Panc1 (cell line): ENCODE results near the gene LRRC8E. TPM values are rescaled to one million over a fixed set of nuclear protein-coding genes. Genes with fewer than 3 reads are reported as not detected.

Experiments
- ATAC-seq: fragments of 200-7000 bp; cut with Tn5 transposase; 2 replicates; pipeline ENCODE4 v1.9.1; 2020; ENCODE audit warnings: mild to moderate bottlenecking, moderate library complexity
- BruUV-seq: library from RNA; stranded (reverse); fragments of 400-500 nt; replicated peaks from 2 replicates; lab custom pipeline; 2021; lab: Mats Ljungman, UMichigan
- CTCF ChIA-PET: fragments of 300-600 bp; sonication (Branson Sonifier 250); formaldehyde crosslinking; loops from one replicate; lab custom pipeline; 2022; ENCODE audit warnings: antibody characterized with exemption; lab: Charles Lee
- POLR2A ChIA-PET: fragments of 300-600 bp; sonication (Branson Sonifier 250); formaldehyde crosslinking; loops from one replicate; lab custom pipeline; 2022; ENCODE audit warnings: antibody characterized with exemption; lab: Charles Lee
- DNase-seq: peaks from one replicate; pipeline ENCODE4 v3.0.0-alpha.2; 2010; ENCODE audit warnings: low read depth, low spot score
- H3K27ac ChIP-seq: 2 replicates; pipeline ENCODE4 v1.5.1; 2011; ENCODE audit warnings: mild to moderate bottlenecking, low read length, inconsistent platforms
- H3K27me3 ChIP-seq: fragments of 200-500 bp; sonication (Bioruptor generic); 2 replicates; pipeline ENCODE4 v1.6.0; 2014; ENCODE audit warnings: low read length, inconsistent platforms; ENCODE audit not compliant: control insufficient read depth, insufficient read depth
- H3K36me3 ChIP-seq: fragments of 200-500 bp; sonication (Bioruptor generic); 2 replicates; pipeline ENCODE4 v1.5.1; 2014; ENCODE audit warnings: inconsistent platforms, mild to moderate bottlenecking, low read length, moderate library complexity; ENCODE audit not compliant: control insufficient read depth, insufficient read depth
- H3K4me1 ChIP-seq: 2 replicates; pipeline ENCODE4 v1.5.1; 2011; ENCODE audit warnings: inconsistent platforms, mild to moderate bottlenecking, low read length, moderate library complexity; ENCODE audit not compliant: control insufficient read depth, insufficient read depth
- H3K4me3 ChIP-seq, 2 experiments: 2 replicates each; pipeline ENCODE4 v1.5.1; 2011 to 2012; ENCODE audit warnings: low read depth in 2 of 2, low read length in 2 of 2, mild to moderate bottlenecking in 2 of 2, inconsistent platforms in 1 of 2, moderate library complexity in 1 of 2
- H3K9me3 ChIP-seq: fragments of 200-500 bp; sonication (Bioruptor generic); 2 replicates; pipeline ENCODE4 v1.5.1; 2014; ENCODE audit warnings: low read depth, mild to moderate bottlenecking, inconsistent platforms, low read length, moderate library complexity; ENCODE audit not compliant: control insufficient read depth, insufficient read depth
- POLR2AphosphoS5 ChIP-seq: IDR thresholded peaks from 2 replicates; pipeline ENCODE4 v1.6.1; 2012; ENCODE audit warnings: mild to moderate bottlenecking, low read depth, low read length, moderate library complexity
- SIN3A ChIP-seq: IDR thresholded peaks from 2 replicates; pipeline ENCODE4 v1.6.1; 2012; ENCODE audit warnings: low read depth, mild to moderate bottlenecking, low read length, moderate library complexity, borderline replicate concordance; ENCODE audit not compliant: insufficient read depth
- TCF7L2 ChIP-seq: IDR thresholded peaks from 2 replicates; pipeline ENCODE4 v1.6.1; 2011; ENCODE audit warnings: mild to moderate bottlenecking, low read depth, low read length, inconsistent platforms
- in situ Hi-C: cut with HindIII; loops from 2 replicates; pipeline ENCODE4 v1.10.0; 2016; ENCODE audit warnings: low sequenced_read_pairs, low pct_unique_long_range_greater_than_20kb
- intact Hi-C: fragments of 100-400 bp; cut with micrococcal nuclease; formaldehyde crosslinking; loops from one replicate; pipeline ENCODE4 v1.10.0; 2022; ENCODE audit not compliant: unreplicated experiment
- total RNA-seq: library from RNA; stranded (reverse); gene quantifications from one replicate; pipeline ENCODE4 v1.2.1, GENCODE V29; 2021; ENCODE audit not compliant: unreplicated experiment
- TF ChIP-seq, protein P1 (sequence below), 2 experiments: IDR thresholded peaks; 2 replicates each; pipeline ENCODE4 v1.6.1; 2011 to 2012; ENCODE audit warnings: low read depth in 2 of 2, control low read depth in 1 of 2, low read length in 1 of 2, mild to moderate bottlenecking in 1 of 2, moderate library complexity in 1 of 2; ENCODE audit not compliant: insufficient read depth in 1 of 2
- TF ChIP-seq, protein P2 (sequence below): fragments of 450-650 bp; IDR thresholded peaks from 2 replicates; pipeline ENCODE4 v1.5.1; 2017; ENCODE audit warnings: mild to moderate bottlenecking

Gene LRRC8E
- total RNA-seq, 1 experiment from 2014 or later, result 5.0 TPM

DNA sequence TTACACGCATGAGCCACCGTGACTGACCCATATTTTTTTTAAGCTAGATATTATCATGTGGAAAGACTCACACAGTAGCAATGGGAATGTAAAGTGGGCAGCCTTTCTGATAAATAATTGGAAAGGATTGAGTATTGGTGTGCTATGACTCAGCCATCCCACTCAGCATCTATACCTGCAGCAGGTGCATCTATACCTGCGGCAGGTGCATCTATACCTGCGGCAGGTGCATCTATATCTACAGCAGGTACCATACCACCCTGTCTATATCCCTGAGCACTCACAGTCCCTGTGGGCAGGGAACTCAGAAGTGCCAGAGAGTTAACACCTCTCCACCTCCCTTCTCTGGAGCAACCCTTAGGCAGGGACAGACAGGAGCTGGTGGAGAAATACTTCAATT lies 5.2 kb upstream of the LRRC8E start:
- intact Hi-C loops (no loop called here), in situ Hi-C loops (no loop called here)
- ChIA-PET CTCF (interaction anchor here (0.6 kb wide), 1 partner anchor 16 kb away, joined by 8 read pairs; no protein-coding TSS in a partner anchor), POLR2A (no interaction called here)
- ATAC-seq (no peak), DNase-seq (no peak)
- BruUV-seq, result no TSS peak
- Histone ChIP-seq H3K9me3 (no peaks in the 10 kb centered on the region), H3K4me1 (no peaks in the 10 kb centered on the region), H3K27ac (no peak overlapping the region), H3K27me3 (no peaks in the 10 kb centered on the region), H3K4me3 (no peak overlapping the region), H3K36me3 (no peaks in the 10 kb centered on the region)
- TF ChIP-seq POLR2AphosphoS5, result no peak
- no peak for TF ChIP-seq SIN3A
- TF ChIP-seq TCF7L2, result no peak
- TF ChIP-seq, protein P1, sequence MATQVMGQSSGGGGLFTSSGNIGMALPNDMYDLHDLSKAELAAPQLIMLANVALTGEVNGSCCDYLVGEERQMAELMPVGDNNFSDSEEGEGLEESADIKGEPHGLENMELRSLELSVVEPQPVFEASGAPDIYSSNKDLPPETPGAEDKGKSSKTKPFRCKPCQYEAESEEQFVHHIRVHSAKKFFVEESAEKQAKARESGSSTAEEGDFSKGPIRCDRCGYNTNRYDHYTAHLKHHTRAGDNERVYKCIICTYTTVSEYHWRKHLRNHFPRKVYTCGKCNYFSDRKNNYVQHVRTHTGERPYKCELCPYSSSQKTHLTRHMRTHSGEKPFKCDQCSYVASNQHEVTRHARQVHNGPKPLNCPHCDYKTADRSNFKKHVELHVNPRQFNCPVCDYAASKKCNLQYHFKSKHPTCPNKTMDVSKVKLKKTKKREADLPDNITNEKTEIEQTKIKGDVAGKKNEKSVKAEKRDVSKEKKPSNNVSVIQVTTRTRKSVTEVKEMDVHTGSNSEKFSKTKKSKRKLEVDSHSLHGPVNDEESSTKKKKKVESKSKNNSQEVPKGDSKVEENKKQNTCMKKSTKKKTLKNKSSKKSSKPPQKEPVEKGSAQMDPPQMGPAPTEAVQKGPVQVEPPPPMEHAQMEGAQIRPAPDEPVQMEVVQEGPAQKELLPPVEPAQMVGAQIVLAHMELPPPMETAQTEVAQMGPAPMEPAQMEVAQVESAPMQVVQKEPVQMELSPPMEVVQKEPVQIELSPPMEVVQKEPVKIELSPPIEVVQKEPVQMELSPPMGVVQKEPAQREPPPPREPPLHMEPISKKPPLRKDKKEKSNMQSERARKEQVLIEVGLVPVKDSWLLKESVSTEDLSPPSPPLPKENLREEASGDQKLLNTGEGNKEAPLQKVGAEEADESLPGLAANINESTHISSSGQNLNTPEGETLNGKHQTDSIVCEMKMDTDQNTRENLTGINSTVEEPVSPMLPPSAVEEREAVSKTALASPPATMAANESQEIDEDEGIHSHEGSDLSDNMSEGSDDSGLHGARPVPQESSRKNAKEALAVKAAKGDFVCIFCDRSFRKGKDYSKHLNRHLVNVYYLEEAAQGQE (IDR thresholded peaks at IDR 0.05; ENCODE audit: insufficient read depth in 1 of 2, low read depth in 2 of 2, low read length in 1 of 2), result no peak
- TF ChIP-seq, protein P2, sequence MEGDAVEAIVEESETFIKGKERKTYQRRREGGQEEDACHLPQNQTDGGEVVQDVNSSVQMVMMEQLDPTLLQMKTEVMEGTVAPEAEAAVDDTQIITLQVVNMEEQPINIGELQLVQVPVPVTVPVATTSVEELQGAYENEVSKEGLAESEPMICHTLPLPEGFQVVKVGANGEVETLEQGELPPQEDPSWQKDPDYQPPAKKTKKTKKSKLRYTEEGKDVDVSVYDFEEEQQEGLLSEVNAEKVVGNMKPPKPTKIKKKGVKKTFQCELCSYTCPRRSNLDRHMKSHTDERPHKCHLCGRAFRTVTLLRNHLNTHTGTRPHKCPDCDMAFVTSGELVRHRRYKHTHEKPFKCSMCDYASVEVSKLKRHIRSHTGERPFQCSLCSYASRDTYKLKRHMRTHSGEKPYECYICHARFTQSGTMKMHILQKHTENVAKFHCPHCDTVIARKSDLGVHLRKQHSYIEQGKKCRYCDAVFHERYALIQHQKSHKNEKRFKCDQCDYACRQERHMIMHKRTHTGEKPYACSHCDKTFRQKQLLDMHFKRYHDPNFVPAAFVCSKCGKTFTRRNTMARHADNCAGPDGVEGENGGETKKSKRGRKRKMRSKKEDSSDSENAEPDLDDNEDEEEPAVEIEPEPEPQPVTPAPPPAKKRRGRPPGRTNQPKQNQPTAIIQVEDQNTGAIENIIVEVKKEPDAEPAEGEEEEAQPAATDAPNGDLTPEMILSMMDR, result no peak

DNA sequence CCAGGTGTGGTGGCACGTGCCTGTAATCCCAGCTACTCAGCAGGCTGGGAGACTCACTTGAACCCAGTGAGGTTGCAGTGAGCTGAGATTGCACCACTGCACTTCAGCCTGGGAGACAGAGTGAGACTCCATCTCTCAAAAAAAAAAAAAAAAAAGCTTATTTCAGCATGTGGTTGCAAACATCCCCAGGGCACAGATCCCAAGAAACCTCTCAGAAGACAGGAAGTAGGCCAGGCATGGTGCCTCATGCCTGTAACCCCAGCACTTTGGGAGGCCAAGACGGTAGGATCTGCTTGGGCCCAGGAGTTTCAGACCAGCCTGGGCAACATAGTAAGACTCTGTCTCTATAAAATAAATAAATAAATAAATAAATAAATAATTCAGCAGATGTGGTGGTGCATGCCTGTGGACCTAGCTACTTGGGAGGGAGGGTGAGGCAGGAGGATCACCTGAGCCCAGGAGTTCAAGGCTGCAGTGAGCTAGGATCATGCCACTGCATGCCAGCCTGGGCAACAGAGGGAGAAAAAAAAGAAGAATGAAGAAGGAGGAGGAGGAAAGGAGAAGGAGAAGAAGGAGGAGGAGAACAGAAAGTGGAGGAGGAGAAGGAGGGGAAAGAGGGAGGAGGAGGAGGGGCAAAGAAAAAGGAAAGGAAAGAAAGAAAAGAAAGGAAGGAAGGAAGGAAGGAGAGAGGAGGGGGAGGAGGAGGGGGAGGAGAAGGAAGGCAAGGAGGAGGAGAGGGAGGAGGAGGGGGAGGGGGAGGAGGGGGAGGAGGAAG lies 4.3 kb upstream of the LRRC8E start:
- CTCF ChIA-PET, result interaction anchor here (0.6 kb wide), 1 partner anchor 17 kb away, joined by 8 read pairs; no protein-coding TSS in a partner anchor
- no peak overlapping the region for H3K4me3 ChIP-seq
- in situ Hi-C loops (no loop called here), intact Hi-C loops (no loop called here)
- no peaks in the 10 kb centered on the region for H3K27me3 ChIP-seq
- no peak for DNase-seq
- BruUV-seq, result no TSS peak
- no peak for TF ChIP-seq POLR2AphosphoS5
- no peak for TF ChIP-seq SIN3A
- TF ChIP-seq, protein P1 (IDR thresholded peaks at IDR 0.05; ENCODE audit: insufficient read depth in 1 of 2, low read depth in 2 of 2, low read length in 1 of 2), result no peak
- TF ChIP-seq TCF7L2, result no peak
- TF ChIP-seq, protein P2, result no peak
- ATAC-seq, result no peak
- no peak overlapping the region for H3K27ac ChIP-seq
- POLR2A ChIA-PET, result interaction anchor here (0.5 to 0.6 kb wide), 3 partner anchors 9 to 23 kb away, joined by 5 to 11 read pairs (median 5); no protein-coding TSS in a partner anchor
- peaks cover 3% of the 10 kb centered on the region; the same call in 1 of the 2 replicates for H3K36me3 ChIP-seq
- H3K9me3 ChIP-seq, result no peaks in the 10 kb centered on the region
- H3K4me1 ChIP-seq, result no peaks in the 10 kb centered on the region
